ENCODE results near the gene MAN1C1. TPM values are rescaled to one million over a fixed set of nuclear protein-coding genes. Genes with fewer than 3 reads are reported as not detected.

Gene MAN1C1
- total and polyA plus RNA-seq, 10 of the 15 experiments (the other 5 are each of a cell fraction or from before 2014, with no cell fraction given) = 0.12 to 0.56 (median 0.22) TPM; not detected in 3

DNA sequence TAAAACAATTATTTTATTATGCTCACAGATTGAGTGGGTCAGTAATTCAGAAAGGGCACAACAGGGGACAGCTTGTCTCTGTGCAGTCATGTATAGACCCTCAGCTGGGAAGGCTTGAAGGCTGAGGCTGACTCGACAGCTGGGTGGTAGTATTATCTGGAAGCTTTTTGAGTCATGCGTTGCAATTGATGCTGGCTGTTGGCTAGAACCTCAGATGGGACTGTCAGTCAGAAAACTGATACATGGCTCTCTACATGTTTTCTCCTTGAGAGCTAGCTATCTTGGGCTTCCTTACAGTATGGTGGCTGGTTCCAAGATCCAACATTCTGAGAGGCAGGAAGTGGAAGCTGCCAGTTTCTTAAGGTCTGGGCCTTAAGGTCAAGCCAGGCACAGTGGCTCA, 121.9 kb downstream of the MAN1C1 start:
- H2AFZ ChIP-seq (ENCODE audit: control insufficient read depth, low read depth, low read length) = no peak overlapping the region
- H3K4me1 ChIP-seq (ENCODE audit: control insufficient read depth, insufficient read depth, low read length) = no peaks in the 10 kb centered on the region
- no peak overlapping the region for H3K27ac ChIP-seq (ENCODE audit: control insufficient read depth, insufficient read depth)
- no peak overlapping the region for H3K4me3 ChIP-seq
- peaks cover 3 to 7% of the 10 kb centered on the region in 2 experiments for H3K27me3 ChIP-seq (replicated peaks in 1 of 2; ENCODE audit: control insufficient read depth in 2 of 2, insufficient read depth in 2 of 2, low read length in 1 of 2)
- POLR2A ChIA-PET = interaction anchor here (0.6 kb wide), 2 partner anchors 200 to 250 kb away, joined by 7 to 9 read pairs; no protein-coding TSS in a partner anchor
- DNase-seq (ENCODE audit: low read depth, low spot score) (no peak), ATAC-seq (no peak), FAIRE-seq (no peak)
- BruUV-seq (replicated peaks) = no TSS peak
- SMC1A ChIA-PET (ENCODE audit: uncharacterized antibody, unreplicated experiment) = no interaction called here
- in situ Hi-C loops (cut with MboI) (no loop called here), intact Hi-C loops (cut with micrococcal nuclease; ENCODE audit: unreplicated experiment) (no loop called here)
- no peak overlapping the region for H3K4me2 ChIP-seq (ENCODE audit: control insufficient read depth, insufficient read depth)
- WGBS (ENCODE audit: insufficient coverage, insufficient replicate concordance, low lambda C conversion rate, missing lambda C conversion rate) = 25% methylated on average over 2 of the region's 2 CpGs
- no peaks in the 10 kb centered on the region for H3K79me2 ChIP-seq (ENCODE audit: control insufficient read depth, insufficient read depth, low read length)
- no peaks in the 10 kb centered on the region for H4K20me1 ChIP-seq (ENCODE audit: control insufficient read depth, insufficient read depth)
- no peaks in the 10 kb centered on the region for H3K36me3 ChIP-seq (ENCODE audit: control insufficient read depth in 2 of 2, insufficient read depth in 2 of 2, low read length in 1 of 2)
- CTCF ChIA-PET = no interaction called here
- H3K9me3 ChIP-seq (replicated peaks; ENCODE audit: control insufficient read depth, insufficient read depth, low read length) = no peaks in the 10 kb centered on the region
- no peak overlapping the region for H3K9ac ChIP-seq (ENCODE audit: control insufficient read depth, insufficient read depth, low read length)
- RAD21 ChIA-PET (ENCODE audit: unreplicated experiment) = no interaction called here
- TF ChIP-seq, protein P1, sequence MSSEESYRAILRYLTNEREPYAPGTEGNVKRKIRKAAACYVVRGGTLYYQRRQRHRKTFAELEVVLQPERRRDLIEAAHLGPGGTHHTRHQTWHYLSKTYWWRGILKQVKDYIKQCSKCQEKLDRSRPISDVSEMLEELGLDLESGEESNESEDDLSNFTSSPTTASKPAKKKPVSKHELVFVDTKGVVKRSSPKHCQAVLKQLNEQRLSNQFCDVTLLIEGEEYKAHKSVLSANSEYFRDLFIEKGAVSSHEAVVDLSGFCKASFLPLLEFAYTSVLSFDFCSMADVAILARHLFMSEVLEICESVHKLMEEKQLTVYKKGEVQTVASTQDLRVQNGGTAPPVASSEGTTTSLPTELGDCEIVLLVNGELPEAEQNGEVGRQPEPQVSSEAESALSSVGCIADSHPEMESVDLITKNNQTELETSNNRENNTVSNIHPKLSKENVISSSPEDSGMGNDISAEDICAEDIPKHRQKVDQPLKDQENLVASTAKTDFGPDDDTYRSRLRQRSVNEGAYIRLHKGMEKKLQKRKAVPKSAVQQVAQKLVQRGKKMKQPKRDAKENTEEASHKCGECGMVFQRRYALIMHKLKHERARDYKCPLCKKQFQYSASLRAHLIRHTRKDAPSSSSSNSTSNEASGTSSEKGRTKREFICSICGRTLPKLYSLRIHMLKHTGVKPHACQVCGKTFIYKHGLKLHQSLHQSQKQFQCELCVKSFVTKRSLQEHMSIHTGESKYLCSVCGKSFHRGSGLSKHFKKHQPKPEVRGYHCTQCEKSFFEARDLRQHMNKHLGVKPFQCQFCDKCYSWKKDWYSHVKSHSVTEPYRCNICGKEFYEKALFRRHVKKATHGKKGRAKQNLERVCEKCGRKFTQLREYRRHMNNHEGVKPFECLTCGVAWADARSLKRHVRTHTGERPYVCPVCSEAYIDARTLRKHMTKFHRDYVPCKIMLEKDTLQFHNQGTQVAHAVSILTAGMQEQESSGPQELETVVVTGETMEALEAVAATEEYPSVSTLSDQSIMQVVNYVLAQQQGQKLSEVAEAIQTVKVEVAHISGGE (CRISPR knock-in tag; IDR thresholded peaks at IDR 0.05) = no peak
- TF ChIP-seq, protein P2, sequence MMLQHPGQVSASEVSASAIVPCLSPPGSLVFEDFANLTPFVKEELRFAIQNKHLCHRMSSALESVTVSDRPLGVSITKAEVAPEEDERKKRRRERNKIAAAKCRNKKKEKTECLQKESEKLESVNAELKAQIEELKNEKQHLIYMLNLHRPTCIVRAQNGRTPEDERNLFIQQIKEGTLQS (IDR thresholded peaks at IDR 0.05; ENCODE audit: borderline replicate concordance, extremely low read depth, low read depth, low read length) = no peak
- TF ChIP-seq RFX5 (IDR thresholded peaks at IDR 0.05; ENCODE audit: low read depth, low read length) (no peak), SMC3 (IDR thresholded peaks at IDR 0.05; ENCODE audit: borderline replicate concordance, low read length) (no peak), CBX5 (IDR thresholded peaks at IDR 0.05; ENCODE audit: low read depth) (no peak), SMARCA5 (IDR thresholded peaks at IDR 0.05) (no peak), STAT1 (conservative IDR thresholded peaks at IDR 0.05) (no peak), PAX8 (IDR thresholded peaks at IDR 0.05) (no peak), MYB (IDR thresholded peaks at IDR 0.05; ENCODE audit: borderline replicate concordance, low read depth, low read length) (no peak), MEF2B (IDR thresholded peaks at IDR 0.05; ENCODE audit: partially characterized antibody, poor library complexity, severe bottlenecking) (no peak), ZNF622 (IDR thresholded peaks at IDR 0.05) (no peak), NR2C2 (IDR thresholded peaks at IDR 0.05; ENCODE audit: borderline replicate concordance, control insufficient read depth, insufficient read length, low read depth) (no peak), RAD51 (IDR thresholded peaks at IDR 0.05) (no peak)
- TF ChIP-seq, protein P3, sequence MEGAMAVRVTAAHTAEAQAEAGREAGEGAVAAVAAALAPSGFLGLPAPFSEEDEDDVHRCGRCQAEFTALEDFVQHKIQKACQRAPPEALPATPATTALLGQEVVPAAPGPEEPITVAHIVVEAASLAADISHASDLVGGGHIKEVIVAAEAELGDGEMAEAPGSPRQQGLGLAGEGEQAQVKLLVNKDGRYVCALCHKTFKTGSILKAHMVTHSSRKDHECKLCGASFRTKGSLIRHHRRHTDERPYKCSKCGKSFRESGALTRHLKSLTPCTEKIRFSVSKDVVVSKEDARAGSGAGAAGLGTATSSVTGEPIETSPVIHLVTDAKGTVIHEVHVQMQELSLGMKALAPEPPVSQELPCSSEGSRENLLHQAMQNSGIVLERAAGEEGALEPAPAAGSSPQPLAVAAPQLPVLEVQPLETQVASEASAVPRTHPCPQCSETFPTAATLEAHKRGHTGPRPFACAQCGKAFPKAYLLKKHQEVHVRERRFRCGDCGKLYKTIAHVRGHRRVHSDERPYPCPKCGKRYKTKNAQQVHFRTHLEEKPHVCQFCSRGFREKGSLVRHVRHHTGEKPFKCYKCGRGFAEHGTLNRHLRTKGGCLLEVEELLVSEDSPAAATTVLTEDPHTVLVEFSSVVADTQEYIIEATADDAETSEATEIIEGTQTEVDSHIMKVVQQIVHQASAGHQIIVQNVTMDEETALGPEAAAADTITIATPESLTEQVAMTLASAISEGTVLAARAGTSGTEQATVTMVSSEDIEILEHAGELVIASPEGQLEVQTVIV (IDR thresholded peaks at IDR 0.05; ENCODE audit: borderline replicate concordance, partially characterized antibody) = no peak
- TF ChIP-seq, protein P4, sequence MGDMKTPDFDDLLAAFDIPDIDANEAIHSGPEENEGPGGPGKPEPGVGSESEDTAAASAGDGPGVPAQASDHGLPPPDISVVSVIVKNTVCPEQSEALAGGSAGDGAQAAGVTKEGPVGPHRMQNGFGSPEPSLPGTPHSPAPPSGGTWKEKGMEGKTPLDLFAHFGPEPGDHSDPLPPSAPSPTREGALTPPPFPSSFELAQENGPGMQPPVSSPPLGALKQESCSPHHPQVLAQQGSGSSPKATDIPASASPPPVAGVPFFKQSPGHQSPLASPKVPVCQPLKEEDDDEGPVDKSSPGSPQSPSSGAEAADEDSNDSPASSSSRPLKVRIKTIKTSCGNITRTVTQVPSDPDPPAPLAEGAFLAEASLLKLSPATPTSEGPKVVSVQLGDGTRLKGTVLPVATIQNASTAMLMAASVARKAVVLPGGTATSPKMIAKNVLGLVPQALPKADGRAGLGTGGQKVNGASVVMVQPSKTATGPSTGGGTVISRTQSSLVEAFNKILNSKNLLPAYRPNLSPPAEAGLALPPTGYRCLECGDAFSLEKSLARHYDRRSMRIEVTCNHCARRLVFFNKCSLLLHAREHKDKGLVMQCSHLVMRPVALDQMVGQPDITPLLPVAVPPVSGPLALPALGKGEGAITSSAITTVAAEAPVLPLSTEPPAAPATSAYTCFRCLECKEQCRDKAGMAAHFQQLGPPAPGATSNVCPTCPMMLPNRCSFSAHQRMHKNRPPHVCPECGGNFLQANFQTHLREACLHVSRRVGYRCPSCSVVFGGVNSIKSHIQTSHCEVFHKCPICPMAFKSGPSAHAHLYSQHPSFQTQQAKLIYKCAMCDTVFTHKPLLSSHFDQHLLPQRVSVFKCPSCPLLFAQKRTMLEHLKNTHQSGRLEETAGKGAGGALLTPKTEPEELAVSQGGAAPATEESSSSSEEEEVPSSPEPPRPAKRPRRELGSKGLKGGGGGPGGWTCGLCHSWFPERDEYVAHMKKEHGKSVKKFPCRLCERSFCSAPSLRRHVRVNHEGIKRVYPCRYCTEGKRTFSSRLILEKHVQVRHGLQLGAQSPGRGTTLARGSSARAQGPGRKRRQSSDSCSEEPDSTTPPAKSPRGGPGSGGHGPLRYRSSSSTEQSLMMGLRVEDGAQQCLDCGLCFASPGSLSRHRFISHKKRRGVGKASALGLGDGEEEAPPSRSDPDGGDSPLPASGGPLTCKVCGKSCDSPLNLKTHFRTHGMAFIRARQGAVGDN (IDR thresholded peaks at IDR 0.05) = no peak

Data from GM12878 (cell line).